IPS DF 4.7 (cell line): Measurements from ENCODE around the gene TNFSF13.
"Not testable (repeated sequence)": the region's sequence is repeated elsewhere in the genome, so short reads cannot be mapped to it uniquely, and the experiment has no call there.

Experiments
- DNase-seq: peaks from one replicate; pipeline ENCODE4 v3.0.0-alpha.2; 2013; ENCODE audit warnings: low spot score; ENCODE audit errors: extremely low read depth

Gene TNFSF13

DNA sequence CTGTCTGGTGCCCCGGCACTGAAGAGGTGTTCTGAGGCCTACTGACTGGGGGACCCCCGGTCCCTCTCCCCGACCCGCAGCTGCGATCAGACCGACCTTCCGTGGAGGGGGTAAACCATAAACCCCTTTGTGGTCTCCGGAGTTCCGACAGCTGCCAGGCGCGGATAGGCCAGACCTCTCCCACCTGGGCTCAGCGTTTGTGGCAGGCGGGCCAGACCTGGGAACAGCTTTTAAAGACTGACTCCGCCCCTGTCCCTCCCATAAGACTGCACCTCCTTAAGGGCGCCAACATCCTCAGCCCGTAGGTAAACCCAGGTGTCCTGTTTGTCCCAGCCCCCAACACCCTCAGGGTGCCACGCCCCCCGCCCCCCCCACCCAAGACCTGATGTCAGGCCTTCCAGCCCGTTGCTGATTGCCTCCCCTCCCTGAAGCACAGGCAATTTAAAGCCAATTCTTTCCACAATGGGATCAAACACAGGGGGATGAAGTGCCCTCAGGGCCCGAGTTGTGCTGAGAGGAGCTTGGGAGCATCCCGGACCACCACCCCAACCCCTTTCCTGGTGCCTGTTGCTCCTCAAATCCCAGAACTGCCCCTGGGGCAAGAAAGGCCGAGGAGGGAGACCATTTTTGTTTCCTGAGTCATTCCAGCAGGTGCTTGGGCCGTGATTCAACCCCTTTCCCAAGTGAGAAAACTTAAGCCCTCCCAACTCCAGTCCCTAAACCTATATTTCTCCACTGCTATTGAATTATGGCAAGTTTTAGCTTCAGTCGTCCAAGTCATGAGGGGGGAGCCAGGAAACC lies 31.5 kb downstream of the TNFSF13 start, which contains the start of gene SOX15:
SOX15 (minus strand) TSS at position 204 of the 801 bp plus-strand sequence. CDS start 418 bp downstream, outside the sequence.
- no peak for DNase-seq

DNA sequence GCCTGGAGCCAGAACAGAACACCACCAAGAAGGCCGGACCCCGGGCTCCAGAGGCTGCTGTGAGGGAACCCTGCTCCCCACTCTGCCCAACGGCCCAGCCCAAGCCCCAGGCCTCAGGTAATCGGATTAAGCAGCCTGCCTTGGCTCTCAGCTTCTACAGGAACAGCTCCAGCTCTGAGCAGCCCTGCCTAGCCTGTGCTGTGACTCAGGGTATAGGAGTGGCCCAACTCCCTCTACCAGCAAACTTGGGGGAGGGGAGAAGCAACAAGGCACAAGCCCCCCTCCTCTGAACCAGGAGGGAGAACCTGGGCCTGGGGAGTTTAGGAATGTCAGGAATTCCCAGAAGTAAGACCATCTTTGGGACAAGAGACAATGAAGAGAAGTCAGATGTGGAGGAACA lies 32.2 kb downstream of the TNFSF13 start:
- DNase-seq, result no peak

DNA sequence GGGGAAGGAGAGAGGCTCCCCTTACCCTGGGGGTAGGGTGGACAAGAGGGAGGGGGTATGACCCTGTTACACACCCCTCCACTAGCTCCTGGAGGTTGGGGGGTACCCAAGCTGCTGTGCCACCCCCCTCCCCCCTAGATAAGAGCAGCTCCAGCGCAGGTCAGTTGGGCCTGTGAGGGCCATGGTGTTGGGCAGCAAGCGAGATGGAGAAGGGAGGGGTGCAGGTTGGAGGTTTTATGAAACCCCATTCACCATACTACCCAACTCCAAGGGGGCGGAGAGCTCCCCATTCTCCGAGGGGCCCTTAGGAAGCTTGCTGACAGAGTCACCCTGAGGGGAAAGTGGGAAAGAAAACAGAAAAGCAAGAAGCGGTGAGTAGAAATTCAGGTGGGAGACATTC lies 33.0 kb downstream of the TNFSF13 start:
- DNase-seq, result no peak

DNA sequence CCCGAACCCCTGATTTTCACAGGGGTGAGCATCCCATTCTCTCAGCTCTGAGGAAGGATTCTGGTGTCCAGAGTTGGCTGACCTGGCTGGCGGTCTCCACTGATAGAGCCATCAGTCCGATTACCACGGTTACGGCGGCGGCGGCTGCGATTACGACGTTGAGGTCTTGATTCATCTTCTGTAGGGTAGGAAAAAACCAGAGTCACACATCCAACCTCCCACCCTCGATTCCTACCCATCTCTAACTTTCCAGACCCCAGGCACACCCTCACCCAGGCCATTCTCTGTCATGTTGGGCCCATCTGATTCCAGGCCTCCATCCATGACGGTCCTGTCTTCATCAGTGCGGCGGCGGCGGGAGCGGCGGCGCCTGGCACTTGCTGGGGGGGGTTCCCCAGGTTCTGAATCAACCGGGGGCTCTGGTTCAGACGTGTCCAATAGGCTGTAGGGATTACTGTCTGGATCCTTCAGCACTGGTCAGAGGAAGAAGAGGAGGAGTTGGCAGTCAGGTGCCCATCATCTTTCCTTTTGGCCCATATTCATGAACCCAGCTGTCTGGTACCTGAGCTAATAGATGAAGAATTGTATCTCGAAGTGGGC lies 34.0 kb downstream of the TNFSF13 start:
- no peak for DNase-seq

DNA sequence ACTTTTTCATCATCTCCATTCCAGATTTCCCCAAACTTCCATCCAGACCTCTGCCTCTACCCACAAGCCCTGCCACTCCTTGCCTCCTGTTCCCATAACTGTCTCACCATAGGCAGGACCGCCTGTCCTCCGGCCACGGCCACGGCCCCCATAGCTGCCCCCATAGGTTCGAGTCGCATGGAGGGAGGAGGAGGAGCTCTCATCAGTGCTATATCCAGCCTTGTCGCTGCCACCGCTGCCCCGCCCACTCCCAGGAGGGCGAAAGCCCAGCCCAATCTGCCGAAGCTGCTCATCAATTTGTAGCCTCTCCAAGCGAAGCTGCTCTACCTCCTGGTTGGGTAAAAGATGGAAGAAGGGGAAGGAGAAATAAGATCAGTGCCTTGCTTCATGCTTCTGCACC lies 34.7 kb downstream of the TNFSF13 start:
- no peak for DNase-seq

DNA sequence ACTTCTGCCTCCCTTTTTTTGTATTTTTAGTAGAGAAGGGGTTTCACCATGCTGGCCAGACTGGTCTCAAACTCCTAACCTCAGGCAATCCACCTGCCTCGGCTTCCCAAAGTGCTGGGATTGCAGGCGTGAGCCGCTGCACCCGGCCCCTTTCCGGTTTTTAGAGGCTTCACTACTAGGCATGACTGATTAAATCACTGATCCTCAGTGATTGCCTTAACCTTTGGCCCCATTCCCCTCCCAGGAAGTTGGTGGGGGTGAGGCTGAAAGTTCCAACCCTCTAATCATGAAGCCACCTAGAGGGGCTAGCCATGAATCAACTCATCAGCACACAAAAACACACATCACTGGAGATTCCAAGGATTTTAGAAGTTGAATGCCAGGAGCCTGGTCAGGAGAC lies 39.0 kb downstream of the TNFSF13 start:
- DNase-seq, result not testable (repeated sequence)

DNA sequence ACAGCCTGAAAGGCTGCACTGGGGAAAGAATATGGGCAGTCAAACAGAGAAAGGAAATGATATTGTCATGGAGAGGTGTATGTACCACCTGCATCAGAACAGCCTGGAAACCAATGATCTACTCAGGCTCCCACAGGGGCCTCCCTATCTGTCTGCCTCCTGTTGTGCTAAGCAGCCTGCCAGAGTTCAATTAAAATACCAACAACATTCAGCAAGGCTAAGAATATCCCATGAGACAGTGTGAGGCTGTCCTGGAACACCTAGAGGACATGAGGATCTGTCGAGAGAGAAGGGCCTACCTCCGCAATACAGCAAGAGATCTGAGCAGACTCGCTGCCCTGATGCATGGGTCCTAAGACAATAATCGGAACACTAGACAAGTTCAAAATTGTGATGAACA lies 47.7 kb downstream of the TNFSF13 start:
- no peak for DNase-seq

DNA sequence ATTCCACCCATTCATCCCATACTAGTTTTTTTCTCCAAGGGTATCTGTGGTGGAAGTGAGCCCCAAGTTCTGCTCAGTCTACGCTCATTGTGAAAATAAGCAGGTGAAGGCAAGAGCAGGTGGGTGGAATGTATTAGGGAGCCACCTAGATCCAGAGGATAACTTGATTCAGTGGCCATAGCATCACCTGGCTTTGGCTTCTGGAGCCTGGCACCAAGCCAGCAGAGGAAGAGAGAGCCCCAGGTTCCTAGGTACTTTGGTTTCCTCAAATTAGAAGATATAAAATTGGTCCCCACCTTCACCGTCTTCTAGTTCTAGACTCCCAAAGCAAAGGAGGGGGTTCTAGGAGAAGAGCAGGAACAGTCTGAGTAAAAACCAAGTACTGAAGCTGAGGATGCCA lies 52.1 kb downstream of the TNFSF13 start:
- DNase-seq, result no peak
